Activated CD8-positive, alpha-beta memory T cell treated with anti-CD3 and anti-CD28 coated beads for 4 hours (primary cell): ENCODE results near the gene KCNH5.

Experiments
- DNase-seq, 2 donors: peaks; one replicate each; pipeline ENCODE4 v3.0.0-alpha.2; 2020; ENCODE audit warnings: low read depth in 2 of 2

The KCNH5 gene

GRCh38 chr14:63045234-63045611 is at the start of gene KCNH5:
Gene KCNH5, minus strand, starts transcription at chr14:63045458. Its CDS starts 272 bp downstream, at chr14:63045186.
- DNase-seq: no peak

- no peak for DNase-seq
Observed at GRCh38 chr14:63091394-63091996, 46.2 kb upstream of the KCNH5 start.

GRCh38 chr14:63088865-63089264 is 43.6 kb upstream of the KCNH5 start:
- DNase-seq: no peak

- DNase-seq: no peak
Observed at GRCh38 chr14:63078569-63078968, 33.3 kb upstream of the KCNH5 start.

- no peak for DNase-seq
Observed at GRCh38 chr14:63076488-63076887, 31.2 kb upstream of the KCNH5 start.

GRCh38 chr14:63055631-63056030 is 10.4 kb upstream of the KCNH5 start:
- no peak for DNase-seq

- no peak for DNase-seq
Observed at GRCh38 chr14:63051992-63052391, 6.7 kb upstream of the KCNH5 start.

GRCh38 chr14:63051301-63051700 is 6.0 kb upstream of the KCNH5 start:
- DNase-seq: no peak

GRCh38 chr14:63050694-63051093 is 5.4 kb upstream of the KCNH5 start:
- DNase-seq: no peak

- no peak for DNase-seq
Observed at GRCh38 chr14:63046339-63047268, 1.3 kb upstream of the KCNH5 start.

- no peak for DNase-seq
Observed at GRCh38 chr14:63045612-63046320, 508 bp upstream of the KCNH5 start.

GRCh38 chr14:63039866-63040265 is 5.4 kb downstream of the KCNH5 start:
- DNase-seq: no peak

GRCh38 chr14:63032641-63033040 is 12.6 kb downstream of the KCNH5 start:
- DNase-seq: no peak

- no peak for DNase-seq
Observed at GRCh38 chr14:63032076-63032475, 13.2 kb downstream of the KCNH5 start.

GRCh38 chr14:63030113-63030512 is 15.1 kb downstream of the KCNH5 start:
- no peak for DNase-seq

GRCh38 chr14:63027719-63028118 is 17.5 kb downstream of the KCNH5 start:
- no peak for DNase-seq

GRCh38 chr14:63026491-63026890 is 18.8 kb downstream of the KCNH5 start:
- no peak for DNase-seq

GRCh38 chr14:63014621-63015020 is 30.6 kb downstream of the KCNH5 start:
- no peak for DNase-seq

GRCh38 chr14:63012171-63012570 is 33.1 kb downstream of the KCNH5 start:
- DNase-seq: no peak

GRCh38 chr14:63011623-63012022 is 33.6 kb downstream of the KCNH5 start:
- DNase-seq: no peak

- DNase-seq: no peak
Observed at GRCh38 chr14:63009495-63009894, 35.8 kb downstream of the KCNH5 start.

GRCh38 chr14:63006531-63006930 is 38.7 kb downstream of the KCNH5 start:
- no peak for DNase-seq

GRCh38 chr14:62994096-62994495 is 51.2 kb downstream of the KCNH5 start:
- no peak for DNase-seq
